GM21576 (cell line): Measurements from ENCODE around the gene THEMIS.

Experiments used
- ATAC-seq: cut with Tn5 transposase; IDR thresholded peaks from one replicate; pipeline ENCODE4 v1.9.1; 2021; ENCODE audit warnings: mild to moderate bottlenecking, moderate library complexity; ENCODE audit not compliant: unreplicated experiment

Gene THEMIS

DNA sequence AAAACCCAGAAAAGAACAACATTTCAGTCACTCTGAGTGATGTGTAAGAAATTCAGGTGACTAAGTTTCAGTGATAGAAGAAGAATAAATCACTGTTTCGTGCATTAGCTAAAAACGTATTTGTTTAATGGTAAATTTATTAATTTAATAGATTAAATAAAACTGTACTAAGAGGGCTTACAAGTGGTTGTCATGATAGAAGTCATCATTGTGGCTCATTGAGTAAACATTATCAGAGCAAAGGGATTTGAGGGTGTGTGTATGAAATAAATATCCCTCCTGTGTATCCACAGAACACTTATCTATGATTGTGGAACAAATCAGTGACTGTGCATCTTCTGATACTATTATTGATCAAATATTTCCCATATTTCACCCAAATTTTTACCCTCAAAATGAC, 40.1 kb downstream of the THEMIS start:
- no peak for ATAC-seq

DNA sequence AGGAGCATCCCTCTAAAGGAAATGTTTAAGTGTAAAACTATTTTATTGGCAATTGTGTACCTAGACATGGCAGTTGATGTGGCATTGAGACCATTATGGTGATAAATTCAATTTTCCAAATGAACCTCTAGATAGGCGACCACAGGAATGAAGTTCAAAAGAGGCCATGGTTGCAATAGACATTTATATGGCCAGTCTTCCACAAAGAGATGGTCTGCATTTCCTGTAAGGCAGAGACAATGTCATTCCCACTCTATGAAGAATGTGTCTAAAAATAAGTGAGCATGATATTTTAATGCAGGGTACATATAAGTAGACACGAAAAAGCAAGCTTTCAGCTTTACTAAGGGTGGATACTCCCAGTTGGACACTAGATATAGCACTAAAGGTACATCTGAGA, 40.9 kb downstream of the THEMIS start:
- ATAC-seq: no peak

DNA sequence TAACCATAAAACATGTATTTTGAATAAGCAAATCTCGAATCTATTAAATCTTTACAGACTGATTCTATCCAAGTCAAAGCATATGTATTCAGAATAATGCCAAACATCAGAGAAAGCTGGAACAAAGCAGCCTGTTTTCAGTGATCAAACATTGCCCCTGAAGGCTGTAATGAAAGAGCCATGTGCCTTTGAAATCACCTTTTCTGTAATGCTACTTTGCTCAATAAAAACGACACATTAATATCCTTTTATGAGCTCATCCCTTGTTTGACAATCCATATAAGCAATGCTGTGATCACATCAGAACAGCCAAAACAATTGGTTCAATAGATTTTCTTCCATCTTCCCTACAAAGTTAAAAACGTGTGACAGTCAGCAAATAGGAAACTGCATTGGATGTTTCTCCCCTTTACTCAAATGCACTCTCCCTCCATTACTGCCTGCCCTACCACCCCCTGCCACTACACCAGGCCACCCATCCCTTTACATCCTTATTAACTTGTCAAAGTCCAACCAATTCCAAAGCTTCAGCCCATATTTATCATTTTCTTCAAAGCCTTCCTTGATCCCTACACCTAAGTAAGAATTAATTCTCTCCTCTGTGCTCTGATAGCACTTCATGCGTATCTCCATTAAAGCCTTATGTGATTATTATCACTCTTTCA, 42.0 kb downstream of the THEMIS start:
- no peak for ATAC-seq

DNA sequence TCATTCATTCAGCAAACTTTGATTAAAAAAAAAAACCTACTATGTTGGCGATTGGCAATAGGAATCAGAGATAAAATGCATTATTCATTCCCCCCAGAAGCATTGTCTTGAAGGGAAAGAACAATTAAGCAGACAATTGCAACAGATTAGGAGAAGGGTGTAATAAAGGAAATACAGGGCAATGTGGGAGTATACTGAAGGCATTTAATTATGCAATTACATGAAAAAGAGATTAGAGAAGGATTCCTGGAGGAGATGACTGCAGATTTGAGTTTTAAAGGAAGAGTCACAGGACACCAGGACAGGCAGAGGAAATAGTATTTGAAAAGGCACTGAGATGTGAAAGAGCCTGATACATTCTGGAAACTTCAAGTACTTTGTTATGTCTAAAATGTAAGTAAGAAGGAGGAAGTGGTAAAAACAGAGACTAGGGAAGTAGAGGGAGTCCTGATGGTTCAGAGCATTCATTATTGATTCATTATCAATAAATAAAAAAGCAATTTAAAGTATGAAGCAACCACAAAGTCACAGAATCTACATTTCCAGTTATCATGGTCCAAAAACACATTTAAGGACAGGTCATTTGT, 43.7 kb downstream of the THEMIS start:
- no peak for ATAC-seq

DNA sequence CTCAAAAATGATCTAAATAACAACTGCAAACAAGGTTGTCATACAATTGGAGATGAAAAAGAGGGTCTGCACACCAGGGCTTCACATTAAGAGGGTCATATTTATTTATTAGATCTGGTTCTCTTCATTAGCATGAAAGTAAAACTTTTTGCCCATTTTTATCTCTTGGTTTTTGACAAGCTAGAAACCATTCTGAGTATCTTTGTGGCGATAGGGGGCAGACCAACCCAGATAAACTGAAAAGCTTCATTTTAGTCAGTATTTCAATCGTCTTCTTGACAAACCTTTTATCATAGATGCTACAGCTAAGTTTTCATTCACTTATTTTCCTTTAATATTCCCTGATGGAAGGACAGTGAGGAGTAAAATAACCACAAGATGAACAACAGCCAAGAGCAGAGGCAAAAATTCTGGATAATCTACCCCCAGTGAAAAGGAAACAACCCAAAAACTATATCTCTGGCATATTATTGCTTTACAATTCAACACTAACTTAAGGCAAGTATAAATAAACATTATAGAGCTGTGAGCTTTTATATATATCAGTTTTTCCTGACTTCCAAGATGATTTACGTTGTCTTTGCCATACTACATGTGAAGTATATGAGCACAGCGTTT, 45.2 kb downstream of the THEMIS start:
- ATAC-seq: no peak

DNA sequence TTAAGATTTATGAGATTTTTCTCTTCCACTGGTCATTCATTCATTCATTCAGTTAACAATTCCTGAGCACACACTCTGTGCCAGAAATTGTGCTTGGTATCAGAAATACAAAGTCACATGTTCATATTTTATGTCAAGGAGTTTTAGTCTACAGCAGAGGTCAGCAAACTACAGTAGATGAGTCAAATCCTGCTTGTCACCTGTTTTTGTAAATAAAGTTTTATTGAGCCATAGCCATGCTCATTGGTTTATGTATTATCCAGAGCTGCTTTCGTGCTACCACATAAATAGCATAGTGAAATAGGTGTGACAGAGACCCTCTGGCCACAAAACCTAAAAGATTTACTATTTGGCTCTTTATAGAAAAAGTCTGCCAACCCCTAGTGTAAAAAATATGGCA, 46.8 kb downstream of the THEMIS start:
- no peak for ATAC-seq

DNA sequence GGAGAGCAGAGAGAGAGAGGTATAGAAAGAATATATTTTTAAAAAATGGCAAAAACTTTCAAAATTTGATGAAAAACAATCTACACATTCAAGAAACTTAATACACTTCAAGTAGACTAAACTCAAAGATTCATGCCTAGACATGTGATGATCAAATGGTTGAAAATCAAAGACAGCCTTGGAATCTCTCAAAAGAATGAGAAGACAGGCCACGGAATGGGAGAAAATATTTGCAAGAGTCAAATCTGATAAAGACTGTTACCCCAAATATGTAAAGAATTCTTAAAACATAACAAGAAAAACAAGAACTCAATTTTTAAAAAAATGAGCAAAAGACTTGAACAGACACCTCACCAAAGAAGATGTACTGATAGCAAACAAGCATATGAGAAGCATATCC, 49.7 kb downstream of the THEMIS start:
- ATAC-seq: no peak

DNA sequence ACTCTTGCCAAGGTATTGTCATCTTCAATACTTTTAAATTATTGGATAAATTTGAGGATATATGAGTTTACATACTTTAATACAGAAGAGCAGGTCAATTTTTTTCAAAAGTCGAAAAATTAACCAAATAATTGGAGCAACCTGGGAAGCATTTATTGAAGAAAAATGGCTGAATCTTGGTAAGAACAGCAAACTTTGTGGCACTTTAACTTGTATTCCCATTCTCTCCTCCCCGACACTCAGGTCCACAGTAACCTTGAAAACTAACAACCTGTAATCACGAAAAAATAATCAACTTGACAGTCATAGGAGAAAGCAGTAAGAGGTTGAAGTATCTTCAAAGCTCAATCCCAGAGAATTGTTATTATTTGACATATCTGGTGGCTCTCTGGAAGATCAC, 55.6 kb downstream of the THEMIS start:
- ATAC-seq: no peak

DNA sequence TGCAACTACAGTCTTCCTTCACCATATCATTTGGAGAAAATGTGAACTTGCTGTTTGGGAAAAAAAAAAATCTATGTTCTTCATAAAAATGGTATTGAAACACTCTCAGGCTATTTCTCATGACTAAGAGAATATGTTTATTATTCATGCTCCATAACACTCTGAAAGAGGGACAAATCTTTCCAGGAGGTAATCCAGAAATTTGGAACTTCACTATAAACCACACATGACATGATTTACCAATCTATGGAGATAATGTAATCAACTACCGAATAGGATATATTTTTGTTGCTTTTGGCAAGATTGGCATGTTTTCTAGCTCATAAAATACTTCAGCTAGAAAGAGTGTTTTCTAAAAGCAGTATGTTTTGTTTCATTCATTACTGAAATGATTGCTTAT, 56.3 kb downstream of the THEMIS start:
- no peak for ATAC-seq

DNA sequence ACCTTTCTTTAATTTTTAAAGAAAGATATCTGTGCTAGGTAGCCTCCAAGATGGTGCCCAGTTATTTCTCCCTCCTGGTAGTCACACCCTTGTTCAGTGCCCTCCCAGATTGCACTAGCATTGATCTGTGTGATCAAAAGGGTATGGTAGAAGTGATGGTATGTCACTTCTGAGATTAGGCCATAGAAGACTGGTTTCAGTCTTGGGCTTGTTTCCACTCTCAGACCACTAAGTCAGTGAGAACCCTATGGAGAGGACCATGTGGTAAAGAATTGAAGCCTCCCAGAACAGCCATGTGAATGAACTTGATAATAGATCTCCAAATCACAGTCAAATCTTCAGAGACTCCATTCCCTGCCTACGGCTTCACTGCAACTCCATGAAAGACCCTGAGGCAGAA, 57.3 kb downstream of the THEMIS start:
- no peak for ATAC-seq

DNA sequence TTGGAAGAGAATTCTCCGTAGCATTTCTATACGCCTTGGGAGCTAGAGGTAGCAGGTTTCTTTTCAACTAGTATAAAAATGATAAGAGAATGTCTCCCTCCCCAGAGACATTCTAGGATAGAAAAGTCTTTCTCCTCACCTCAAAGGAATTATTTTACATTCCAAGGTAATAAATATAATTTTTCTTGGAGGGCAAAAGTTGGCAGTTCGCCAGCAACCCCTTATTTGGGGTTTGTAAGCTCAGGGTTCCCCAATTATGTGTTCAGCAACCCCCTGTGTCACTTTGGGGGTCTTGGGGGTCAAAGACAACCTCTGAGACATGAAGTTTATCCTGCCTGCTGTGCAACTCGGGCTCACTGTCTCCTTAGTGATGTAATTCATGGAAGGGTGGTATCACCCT, 58.3 kb downstream of the THEMIS start:
- no peak for ATAC-seq

DNA sequence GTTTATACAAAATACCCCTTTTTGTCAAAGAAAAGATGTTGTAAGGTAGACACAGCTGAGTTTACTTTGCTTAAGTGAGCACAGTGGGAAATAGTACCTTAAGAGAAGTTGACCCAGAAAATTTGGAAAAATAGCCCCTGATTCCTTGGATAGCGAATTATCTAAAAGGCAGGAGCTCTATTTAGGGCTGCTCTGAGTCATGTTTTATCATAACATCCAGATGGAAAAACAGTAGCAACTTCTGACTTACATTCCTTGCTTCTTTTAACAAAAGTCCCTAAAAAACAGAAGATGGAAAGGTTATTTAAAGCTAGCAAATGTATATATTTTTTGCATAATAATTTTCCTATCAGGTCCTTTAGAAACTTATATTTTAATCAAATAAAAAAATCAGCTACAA, 59.0 kb downstream of the THEMIS start:
- no peak for ATAC-seq

DNA sequence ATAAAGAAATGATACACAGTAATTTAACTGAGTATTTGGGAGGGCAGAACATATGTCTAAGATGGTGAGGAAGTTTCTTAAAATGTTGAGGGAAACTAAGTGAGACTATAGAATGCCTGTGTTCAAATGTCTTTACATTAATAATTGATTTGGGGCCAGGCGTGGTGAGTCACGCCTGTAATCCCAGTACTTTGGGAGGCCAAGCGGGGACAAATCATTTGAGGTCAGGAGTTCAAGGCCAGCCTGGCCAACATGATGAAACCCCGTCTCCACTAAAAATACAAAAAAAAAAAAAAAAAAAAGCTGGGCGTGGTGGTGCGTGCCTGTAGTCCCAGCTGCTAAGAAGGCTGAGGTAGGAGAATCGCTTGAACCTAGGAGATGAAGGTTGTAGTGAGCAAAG, 66.7 kb downstream of the THEMIS start:
- no peak for ATAC-seq

DNA sequence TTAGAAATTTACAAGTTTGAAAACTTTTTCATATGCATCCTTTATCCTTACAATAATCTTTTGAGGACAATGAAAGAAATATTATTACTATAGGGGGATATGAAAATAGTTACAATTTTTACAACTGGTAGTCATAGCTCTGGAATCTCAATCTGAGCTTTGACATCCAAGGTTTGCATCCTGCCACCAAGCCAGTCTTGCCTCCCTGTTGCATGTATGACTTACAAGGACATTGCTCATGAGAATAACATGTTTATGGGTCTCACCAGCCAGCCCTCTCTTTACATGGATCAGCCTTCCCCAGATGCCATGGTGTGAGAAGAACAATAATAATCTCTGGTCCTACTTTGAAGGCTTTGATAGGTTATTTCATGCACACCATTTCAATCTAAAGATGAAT, 67.5 kb downstream of the THEMIS start:
- ATAC-seq: no peak

DNA sequence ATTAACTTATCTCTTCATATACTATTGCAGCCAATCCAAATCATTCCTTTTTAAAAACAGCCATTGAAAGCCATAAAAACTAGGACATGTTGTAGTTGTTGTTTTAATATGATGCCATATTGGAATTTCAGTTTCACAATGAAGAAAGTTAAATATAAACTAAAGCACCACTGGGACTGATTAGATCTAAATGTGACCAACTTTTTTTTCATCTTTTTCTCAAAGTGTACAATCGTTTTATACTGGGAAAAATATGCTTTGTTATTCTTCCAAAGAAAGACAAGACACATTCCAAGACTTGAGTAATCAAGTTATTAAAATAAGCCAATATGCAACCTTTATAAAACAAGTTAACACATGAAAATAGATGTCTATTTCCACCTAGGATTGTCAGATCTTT, 68.5 kb downstream of the THEMIS start:
- ATAC-seq: no peak

DNA sequence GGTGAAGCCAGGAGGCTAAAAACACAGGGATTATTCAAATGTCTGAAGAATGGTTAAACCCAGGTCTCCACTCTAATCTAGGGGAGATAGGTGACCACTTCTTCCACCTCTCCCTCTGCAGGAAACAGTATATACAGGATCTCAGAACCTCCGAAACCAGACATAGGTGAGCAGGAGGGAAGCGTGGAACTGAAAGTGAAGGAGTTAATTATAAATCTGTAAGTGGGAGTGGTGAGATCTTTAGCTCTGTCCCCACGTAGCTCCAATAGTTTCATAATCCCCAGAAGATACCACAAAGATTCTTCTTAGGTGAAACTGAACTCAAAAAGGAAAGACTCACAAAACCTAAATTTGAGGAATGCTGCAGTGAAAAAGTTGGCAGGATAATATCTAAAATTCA, 76.8 kb downstream of the THEMIS start:
- no peak for ATAC-seq

DNA sequence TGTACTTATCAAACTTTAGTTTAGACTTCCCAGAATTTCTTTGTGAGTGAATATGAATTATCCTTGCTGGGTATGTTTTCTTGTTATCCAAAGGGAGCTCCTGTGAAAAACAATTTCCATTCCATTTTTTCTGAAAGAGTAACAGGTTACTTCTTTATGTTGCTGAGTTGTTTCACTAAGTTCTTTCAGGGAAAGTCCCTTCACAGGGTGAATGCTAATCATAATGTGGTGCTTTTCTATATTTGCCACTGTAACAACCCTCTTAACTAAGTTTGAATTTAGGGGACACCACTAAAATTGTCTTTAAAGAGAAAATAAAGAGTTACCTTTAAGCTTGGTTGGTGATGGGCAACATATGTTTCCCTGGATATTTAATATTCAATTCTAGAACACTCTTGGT, 79.4 kb downstream of the THEMIS start:
- ATAC-seq: no peak

DNA sequence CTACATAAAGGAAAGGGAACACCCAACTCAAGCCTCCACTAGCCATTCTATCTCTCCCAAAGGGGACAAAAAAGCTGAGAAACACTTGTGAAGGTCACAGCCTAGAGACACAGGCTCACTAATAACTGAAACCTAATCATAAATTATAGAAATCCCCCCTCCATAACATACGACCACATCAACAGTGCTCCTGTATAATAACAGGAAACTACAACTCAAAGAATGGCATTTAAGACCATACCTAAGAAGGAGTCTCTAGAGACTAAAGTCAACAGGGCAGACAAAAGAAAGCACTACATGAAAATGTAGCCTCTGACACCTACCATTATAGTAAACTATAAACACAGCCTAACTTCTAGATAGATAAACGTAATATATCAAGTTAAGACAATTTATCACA, 82.7 kb downstream of the THEMIS start:
- no peak for ATAC-seq

DNA sequence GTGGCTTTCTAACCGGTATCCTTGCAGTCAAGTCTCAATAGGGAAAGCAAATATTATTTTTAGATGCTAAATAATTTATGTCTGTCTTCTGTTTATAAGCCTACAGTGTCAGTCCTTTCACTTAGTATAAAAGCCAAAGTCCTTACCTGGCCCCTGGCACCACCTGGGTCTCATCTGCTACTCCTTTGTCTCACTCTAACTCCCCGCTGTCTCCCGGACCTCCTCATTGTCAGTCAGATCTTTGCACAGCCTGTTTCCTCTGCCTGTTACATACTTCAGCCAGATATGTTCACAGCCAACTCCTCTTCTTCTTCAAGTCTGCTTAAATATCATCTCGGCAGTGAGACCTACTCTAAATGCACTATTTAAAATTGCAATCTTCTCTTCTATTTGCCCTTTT, 84.2 kb downstream of the THEMIS start:
- no peak for ATAC-seq

DNA sequence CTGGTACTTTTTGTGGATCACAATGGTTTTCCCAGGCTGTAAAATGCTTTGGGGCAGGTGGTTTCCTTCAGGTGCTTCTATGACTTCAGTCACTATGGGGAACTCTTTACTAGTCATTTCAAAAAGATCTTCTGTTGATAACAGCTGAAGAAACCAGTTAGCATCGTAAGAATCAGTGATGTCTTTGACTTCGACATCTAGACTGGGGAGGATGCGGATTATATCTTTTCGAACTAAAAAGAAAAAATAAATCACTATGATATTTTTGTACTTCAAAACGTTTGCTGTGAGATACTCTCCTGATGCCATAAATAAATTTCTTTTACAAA, 87.2 kb downstream of the THEMIS start:
- no peak for ATAC-seq

DNA sequence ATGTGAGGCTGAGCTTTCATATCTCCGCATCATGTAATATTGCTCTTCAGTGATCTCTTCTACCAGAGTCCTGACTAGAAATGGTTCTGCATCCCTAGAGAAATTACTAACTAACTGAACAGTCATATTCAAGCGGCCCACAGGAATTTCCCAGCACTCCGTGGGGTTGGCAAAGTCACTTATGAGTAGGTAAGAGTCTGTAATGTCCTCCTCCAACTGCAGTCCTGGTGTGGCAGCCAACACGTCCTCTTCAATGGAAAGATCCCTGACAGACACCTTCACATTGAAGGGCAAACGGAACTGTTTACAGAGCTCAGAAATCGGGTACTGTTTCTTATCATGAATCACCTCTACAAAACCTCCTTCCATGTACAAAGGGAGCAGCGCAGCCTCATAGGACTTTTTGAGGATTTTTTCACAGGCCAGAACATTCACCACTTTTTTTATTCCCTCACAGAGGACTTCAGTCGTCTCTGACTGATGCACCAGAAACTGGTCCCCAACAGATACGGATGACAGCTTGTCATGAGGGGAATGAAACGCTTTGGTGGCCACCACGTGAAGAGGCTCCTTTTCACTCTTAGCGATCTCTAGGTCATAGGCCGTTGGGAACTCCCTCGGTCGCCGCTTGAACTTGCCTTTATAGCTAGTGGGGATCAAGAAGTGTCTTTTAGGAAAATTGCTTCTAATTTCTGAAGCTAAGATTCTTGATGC, 87.7 kb downstream of the THEMIS start:
- no peak for ATAC-seq

DNA sequence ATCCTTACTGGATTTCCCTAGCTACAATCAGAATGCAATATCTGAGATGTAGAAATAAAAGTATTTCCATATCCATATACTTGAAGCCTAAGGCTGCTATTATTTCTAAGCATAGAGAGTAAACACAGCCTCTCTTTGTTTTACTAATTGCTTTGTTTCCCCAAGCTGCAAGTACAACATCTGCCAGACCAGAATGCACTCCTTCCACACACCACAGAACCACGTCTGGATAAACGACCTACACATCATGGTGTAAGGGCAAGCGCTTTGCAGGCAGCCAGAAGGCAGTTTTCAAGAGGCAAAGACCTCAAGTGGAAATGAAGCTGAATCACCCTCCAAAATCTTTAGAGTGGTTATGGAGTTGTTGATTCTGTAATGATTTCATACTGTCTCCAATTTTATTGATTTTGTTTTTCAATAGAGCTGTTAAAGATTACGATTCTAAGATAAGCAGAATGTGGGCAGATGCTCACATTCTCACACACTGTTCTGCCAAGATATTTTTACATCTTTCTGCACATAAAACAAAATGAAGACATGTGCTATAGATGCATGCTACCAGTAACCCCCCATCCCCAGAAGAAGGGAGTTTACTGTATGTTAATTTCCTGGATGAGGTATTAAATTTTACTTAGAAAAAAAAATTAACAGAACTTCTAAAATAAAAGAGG, 88.8 kb downstream of the THEMIS start:
- no peak for ATAC-seq
